Thyroid gland (tissue), 4 donors: ENCODE data around the gene NAIF1. TPM values are rescaled to one million over a fixed set of nuclear protein-coding genes. Genes with fewer than 3 reads are reported as not detected.

Source experiments
- DNase-seq, 2 donors: peaks; one replicate each; pipeline ENCODE4 v3.0.0-alpha.2; 2019
- H3K27ac ChIP-seq, 3 donors: fragments of 200-600 bp; sonication (generic); 1 replicate in 2 of 3; 2 replicates in 1 of 3; pipeline ENCODE4 v1.5.1; 2016 to 2019; ENCODE audit warnings: mild to moderate bottlenecking in 1 of 3, moderate library complexity in 1 of 3
- H3K27me3 ChIP-seq: fragments of 200-600 bp; sonication (generic); one replicate; pipeline ENCODE4 v1.5.1; 2019
- H3K36me3 ChIP-seq, 2 donors: fragments of 200-600 bp; sonication (generic); one replicate each; pipeline ENCODE4 v1.5.1; 2016 to 2019
- H3K4me1 ChIP-seq, 2 donors: fragments of 200-600 bp; sonication (generic); one replicate each; pipeline ENCODE4 v1.5.1; 2017 to 2019
- H3K4me3 ChIP-seq, 3 donors: fragments of 200-600 bp; sonication (generic); replicated peaks in 1 of 3; 1 replicate in 2 of 3; 2 replicates in 1 of 3; pipeline ENCODE4 v1.5.1; 2016; ENCODE audit warnings: mild to moderate bottlenecking in 1 of 3
- H3K9me3 ChIP-seq: fragments of 200-600 bp; sonication (generic); one replicate; pipeline ENCODE4 v1.5.1; 2017
- CTCF ChIP-seq, 6 experiments: fragments of 200-600 bp in 3 of 6; fragments of 450-650 bp in 3 of 6; sonication (generic) in 3 of 6; IDR thresholded peaks; one replicate each; pipeline ENCODE4 v1.5.1; 2016 to 2019; ENCODE audit warnings: antibody characterized with exemption in 6 of 6, mild to moderate bottlenecking in 2 of 6, inconsistent platforms in 1 of 6, moderate library complexity in 1 of 6
- POLR2A ChIP-seq, 2 donors: fragments of 450-650 bp; IDR thresholded peaks; one replicate each; pipeline ENCODE4 v1.6.1; 2017; ENCODE audit warnings: antibody characterized with exemption in 2 of 2, mild to moderate bottlenecking in 2 of 2, moderate library complexity in 1 of 2
- WGBS, 2 donors: methylation state at CpG; one replicate each; pipeline ENCODE4 v1.1.5; 2017; 5-methylcytosine and 5-hydroxymethylcytosine counted together
- intact Hi-C: fragments of 100-400 bp; cut with DNase I; formaldehyde crosslinking; loops from one replicate; pipeline ENCODE4 v1.15.1; 2023
- total RNA-seq, 4 donors: library from RNA; depleted of rRNA; stranded (reverse); fragments of >200 nt; gene quantifications; one replicate each; pipeline ENCODE4 v1.2.3, GENCODE V29; 2016

The NAIF1 gene
- total RNA-seq, 4 donors from 2014 or later, result 5.3 to 17.2 (median 9.4) TPM

GRCh38 chr9:128098297-128099230 lies 31.4 kb upstream of the NAIF1 start:
- TF ChIP-seq CTCF (IDR thresholded peaks at IDR 0.05) (no peak), POLR2A (IDR thresholded peaks at IDR 0.05) (peak; percentile 83 to 99)
- H3K27me3 ChIP-seq, result no peaks in the 10 kb centered on the region
- H3K36me3 ChIP-seq, result peaks cover 9 to 16% of the 10 kb centered on the region in 2 donors
- H3K9me3 ChIP-seq, result no peaks in the 10 kb centered on the region
- peak overlapping the region; percentile 0 to 44 (median 34) for H3K4me3 ChIP-seq
- intact Hi-C loops, result no loop called here
- H3K27ac ChIP-seq, result peak overlapping the region; percentile 93 to 100 (median 99)
- peak; percentile 98 to 100 for DNase-seq
- H3K4me1 ChIP-seq, result peaks cover 71 to 85% of the 10 kb centered on the region in 2 donors
- 4 to 5% methylated on average over 25 to 28 of the region's 32 CpGs for WGBS, 2 donors

DNA sequence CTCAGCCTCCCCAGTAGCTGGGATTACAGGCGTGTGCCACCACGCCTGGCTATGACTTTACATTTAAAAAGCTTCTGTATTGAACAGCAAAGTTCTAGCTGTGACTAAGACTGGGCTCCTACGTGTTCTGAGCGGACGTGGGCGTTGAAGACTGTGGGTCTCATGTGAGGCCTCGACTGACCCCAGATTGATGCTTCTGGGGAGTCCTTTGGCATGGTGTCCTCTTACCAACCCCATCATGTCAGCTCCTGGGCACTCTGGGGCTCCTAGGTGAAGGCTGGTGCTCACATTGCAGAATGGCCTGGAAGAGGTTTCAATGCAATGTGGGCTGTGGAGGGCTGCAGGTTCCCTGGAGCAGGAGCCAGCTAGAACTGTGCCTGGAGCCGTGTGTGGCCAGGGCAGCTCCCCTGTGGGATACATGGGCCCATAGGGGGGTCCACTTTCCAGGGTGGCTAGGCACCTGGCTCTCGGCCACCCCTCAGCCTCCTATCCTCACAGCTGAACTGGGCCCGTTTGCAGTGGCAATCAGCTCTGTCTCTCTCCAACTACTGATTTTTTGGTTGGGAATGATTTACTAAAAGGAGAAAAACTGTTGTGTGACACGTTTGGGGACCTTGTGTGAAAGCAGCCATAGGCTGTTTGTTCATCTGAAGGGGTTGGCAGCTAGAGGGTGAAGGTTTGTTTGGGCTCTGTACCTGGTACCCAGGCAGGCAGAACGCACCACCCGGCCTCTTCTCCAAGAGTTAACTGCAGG lies 30.6 kb upstream of the NAIF1 start:
- Histone ChIP-seq H3K9me3 (no peaks in the 10 kb centered on the region), H3K4me1 (peaks cover 66 to 85% of the 10 kb centered on the region in 2 donors), H3K27ac (peak overlapping the region; percentile 93 to 100 (median 99)), H3K27me3 (no peaks in the 10 kb centered on the region), H3K36me3 (peaks cover 5 to 14% of the 10 kb centered on the region in 2 donors), H3K4me3 (no peak overlapping the region)
- intact Hi-C loops, result no loop called here
- no peak for TF ChIP-seq CTCF (IDR thresholded peaks at IDR 0.05)
- TF ChIP-seq POLR2A (IDR thresholded peaks at IDR 0.05), result no peak
- DNase-seq, result peak in 1 of 2 donors; percentile 26
- WGBS, 2 donors, result 62 to 70% methylated on average over 5 to 13 of the region's 13 CpGs

- H3K27me3 ChIP-seq, result no peaks in the 10 kb centered on the region
- H3K9me3 ChIP-seq, result no peaks in the 10 kb centered on the region
- peaks cover 58 to 85% of the 10 kb centered on the region in 2 donors for H3K4me1 ChIP-seq
- no peak for DNase-seq
- no peak overlapping the region for H3K4me3 ChIP-seq
- TF ChIP-seq CTCF (IDR thresholded peaks at IDR 0.05) (no peak), POLR2A (IDR thresholded peaks at IDR 0.05) (no peak)
- H3K36me3 ChIP-seq, result peaks cover 0 to 5% of the 10 kb centered on the region in 2 donors
- peak overlapping the region; percentile 93 to 100 (median 99) for H3K27ac ChIP-seq
- intact Hi-C loops, result no loop called here
- 83 to 87% methylated on average over 17 to 19 of the region's 19 CpGs for WGBS, 2 donors
These were observed 29.8 kb upstream of the NAIF1 start for GRCh38 chr9:128096616-128097536.

- Histone ChIP-seq H3K36me3 (no peaks in the 10 kb centered on the region), H3K9me3 (no peaks in the 10 kb centered on the region), H3K4me1 (peaks cover 40 to 85% of the 10 kb centered on the region in 2 donors), H3K27me3 (no peaks in the 10 kb centered on the region), H3K4me3 (no peak overlapping the region), H3K27ac (peak overlapping the region; percentile 63 to 100 (median 99))
- WGBS, 2 donors, result 88 to 90% methylated on average over 9 to 11 of the region's 11 CpGs
- TF ChIP-seq POLR2A (IDR thresholded peaks at IDR 0.05) (no peak), CTCF (IDR thresholded peaks at IDR 0.05) (no peak)
- DNase-seq, result no peak
- intact Hi-C loops, result no loop called here
These were observed 27.9 kb upstream of the NAIF1 start for GRCh38 chr9:128094950-128095544.
